CD4-positive, alpha-beta T cell treated with Interleukin-6 for 4 hours (primary cell): ENCODE results near the gene AP4M1.
A peak's percentile ranks its signal among the peaks of the same experiment; 100 is the strongest.
"Not testable (repeated sequence)": the region's sequence is repeated elsewhere in the genome, so short reads cannot be mapped to it uniquely, and the experiment has no call there.

Experiments used
- DNase-seq: peaks from one replicate; pipeline ENCODE4 v3.0.0-alpha.2; 2020; ENCODE audit warnings: mixed read lengths

Gene AP4M1

DNA sequence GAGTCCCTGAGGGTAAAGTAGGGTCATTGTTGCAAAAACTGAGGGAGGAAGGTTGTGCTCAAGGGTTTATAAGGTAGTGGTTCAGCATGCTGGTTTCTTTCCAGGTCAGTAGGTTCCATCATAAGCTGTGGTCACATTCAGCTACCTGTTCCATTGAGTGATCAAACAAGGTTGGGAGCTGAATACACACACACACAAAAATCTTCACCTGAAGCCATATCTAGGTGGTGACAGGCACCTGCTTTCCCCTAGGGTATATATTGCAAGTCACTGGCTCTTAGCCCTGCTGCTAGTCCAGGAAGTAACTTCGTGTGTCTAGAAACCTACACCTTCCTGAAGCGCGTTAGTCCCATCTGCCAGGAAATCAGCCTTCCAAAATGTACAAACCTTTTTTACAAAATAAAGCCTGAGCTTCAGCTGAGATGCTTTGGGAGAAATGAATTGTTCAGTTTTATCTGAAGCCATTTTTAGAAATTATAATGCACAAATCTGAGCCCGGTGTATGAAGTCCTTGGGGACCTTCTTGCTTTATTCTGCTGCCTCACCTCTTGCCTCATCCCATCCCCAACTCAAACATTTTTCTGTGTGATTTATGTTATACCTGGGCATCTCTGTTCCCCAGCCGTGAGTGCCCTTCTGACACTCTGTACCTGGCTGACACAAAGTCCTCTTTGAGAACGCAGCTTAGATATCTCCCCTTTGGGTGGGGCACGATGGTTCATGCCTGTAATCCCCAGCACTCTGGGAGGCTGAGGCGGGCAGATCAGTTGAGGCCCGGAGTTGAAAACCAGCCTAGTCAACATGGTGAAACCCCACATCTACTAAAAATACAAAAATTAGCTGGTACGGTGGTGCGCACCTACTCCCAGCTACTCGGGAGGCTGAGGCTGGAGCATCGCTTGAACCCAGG lies 36.7 kb downstream of the AP4M1 start:
- DNase-seq = peak; percentile 32

DNA sequence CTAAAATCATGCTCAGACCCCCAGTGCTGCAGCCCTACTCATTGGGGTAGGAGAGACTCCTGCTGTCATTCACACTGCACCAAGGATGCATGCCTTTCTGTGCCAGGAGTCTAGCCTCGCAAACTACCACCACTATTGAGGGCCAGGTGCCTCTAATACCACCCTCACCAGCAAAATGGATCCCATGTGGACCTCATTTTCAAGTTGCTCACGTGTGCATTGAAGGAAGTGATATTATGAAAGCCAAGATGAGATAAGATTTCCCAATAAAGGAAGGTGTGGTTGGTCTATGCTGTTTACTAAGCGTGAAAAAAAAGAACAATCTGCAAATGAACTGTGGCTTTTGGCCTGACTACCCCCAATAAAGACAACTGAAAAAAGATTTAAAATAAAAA lies 40.1 kb downstream of the AP4M1 start:
- DNase-seq = no peak

DNA sequence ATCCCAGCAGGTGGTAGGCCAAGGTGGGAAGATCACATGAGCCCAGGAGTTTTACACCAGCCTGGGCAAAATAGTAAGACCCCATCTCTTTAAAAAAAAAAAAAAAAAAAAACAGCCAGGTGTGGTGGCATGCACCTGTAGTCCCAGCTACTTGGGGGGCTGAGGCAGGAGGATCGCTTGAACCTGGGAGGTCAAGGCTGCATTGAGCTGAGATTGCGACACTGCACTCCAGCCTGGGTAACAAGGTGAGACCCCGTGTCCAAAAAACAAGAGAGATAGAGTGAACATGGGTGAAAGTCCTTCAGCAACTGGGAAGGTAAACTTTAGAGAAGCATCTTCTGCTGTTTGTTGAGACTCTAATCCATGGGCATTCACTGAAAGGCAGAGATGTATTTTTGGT lies 41.0 kb downstream of the AP4M1 start:
- no peak for DNase-seq

DNA sequence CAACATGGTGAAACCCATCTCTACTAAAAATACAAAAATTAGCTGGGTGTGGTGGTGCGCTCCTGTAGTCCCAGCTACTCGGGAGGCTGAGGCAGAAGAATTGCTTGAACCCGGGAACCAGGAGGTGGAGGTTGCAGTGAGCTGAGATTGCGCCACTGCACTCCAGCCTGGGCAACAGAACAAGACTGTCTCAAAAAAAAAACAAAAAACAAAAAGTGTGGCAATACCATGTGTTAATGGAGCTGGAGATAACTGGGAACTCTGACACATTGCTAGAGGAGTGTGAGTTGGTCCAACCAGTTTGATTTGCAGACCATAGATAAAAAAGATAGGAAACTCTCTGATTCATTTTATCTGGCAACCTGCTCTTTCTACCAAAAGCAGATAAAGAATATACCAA lies 44.9 kb downstream of the AP4M1 start:
- DNase-seq = not testable (repeated sequence)

DNA sequence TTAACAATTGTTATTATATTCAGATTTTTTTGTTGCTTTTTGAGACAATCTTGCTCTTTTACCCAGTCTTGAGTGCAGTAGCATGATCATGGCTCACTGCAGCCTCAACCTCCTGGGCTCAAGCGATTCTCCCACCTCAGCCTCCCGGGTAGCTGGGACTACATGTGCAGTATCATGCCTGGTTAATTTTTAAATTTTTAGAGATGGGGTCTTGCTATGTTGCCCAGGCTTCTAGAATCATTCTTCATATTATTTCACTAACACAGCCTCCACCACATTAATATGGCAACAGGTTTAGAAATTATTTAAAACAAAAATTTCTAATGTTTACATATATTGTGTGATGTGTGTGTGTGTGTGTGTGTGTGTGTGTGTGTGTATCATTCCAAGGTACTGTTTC lies 45.8 kb downstream of the AP4M1 start:
- DNase-seq = no peak

DNA sequence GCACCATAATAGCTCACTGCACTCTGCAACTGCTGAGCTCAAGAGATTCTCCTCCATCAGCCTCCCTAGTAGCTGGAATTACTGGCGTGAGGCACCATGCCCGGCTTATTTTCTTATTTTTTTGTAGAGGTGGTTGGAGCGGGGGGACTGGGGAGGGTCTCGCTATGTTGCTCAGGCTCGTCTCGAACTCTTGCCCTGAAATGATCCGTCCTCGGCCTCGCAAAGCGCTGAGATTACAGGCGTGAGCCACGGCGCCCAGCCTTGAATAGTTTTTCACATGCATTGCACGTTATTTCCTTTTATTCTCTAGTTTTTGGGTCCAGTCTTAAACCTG lies 46.7 kb downstream of the AP4M1 start:
- no peak for DNase-seq

DNA sequence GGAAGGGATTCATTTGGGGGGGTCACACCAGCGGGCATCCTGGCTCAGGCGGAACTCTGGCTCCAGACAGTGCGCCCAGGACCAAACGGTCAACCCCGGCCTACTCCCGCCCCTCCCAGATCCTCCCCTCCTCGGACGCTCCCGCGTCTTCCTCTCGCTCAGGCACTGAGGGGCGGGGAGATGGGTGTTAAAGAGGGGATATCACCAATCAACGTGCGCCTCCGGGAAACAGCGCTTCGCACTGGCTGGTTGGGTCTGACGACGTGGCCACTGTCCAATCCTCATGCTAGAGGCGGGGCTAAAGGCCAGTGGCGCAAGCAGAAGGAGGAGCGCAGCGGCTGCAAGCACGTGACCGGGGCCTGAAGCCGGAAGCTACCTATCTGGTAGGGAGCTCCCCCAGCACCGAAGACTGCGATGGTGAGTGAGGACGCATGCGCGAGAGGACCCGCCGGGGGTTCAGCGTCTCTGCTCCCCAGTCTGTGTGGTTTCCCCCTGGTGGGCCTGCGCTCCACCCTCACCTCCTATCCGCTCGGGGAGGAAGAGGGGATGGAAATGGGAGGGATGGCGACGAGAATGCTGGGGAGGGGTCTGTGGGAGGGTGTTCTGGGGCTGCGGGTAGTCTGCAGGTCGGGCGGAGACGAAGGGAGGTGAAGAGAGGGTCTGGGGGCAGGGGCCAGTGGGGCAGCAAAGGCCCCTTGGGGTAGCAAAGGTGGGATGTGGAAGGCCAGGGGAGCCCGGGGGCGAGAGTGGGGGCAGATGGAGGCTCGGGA lies 47.3 kb downstream of the AP4M1 start, which contains the start of gene LAMTOR4:
TSS of gene LAMTOR4 (plus strand) at position 360 of the 770 bp plus-strand sequence. CDS start at position 415, 55 bp downstream.
- DNase-seq = peak; percentile 98

DNA sequence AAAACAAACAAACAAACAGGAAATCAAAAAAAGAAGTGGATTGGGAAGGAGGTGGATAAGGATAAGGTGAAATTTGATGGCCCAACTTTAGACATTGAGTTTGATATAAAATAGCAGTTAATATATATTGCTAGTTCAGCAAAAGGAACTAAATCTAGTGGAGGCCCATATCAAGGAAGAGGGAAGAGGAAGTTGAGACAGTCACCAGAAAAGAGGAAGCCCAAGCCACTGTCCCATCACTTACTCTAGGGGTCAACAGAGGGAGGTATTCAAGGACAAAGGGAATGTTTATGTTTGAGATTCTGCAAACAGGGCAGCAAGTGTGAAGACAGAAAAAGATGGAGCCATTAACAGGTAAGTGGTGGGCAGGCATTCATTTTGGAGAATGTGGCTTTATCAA lies 51.0 kb downstream of the AP4M1 start:
- DNase-seq = no peak

DNA sequence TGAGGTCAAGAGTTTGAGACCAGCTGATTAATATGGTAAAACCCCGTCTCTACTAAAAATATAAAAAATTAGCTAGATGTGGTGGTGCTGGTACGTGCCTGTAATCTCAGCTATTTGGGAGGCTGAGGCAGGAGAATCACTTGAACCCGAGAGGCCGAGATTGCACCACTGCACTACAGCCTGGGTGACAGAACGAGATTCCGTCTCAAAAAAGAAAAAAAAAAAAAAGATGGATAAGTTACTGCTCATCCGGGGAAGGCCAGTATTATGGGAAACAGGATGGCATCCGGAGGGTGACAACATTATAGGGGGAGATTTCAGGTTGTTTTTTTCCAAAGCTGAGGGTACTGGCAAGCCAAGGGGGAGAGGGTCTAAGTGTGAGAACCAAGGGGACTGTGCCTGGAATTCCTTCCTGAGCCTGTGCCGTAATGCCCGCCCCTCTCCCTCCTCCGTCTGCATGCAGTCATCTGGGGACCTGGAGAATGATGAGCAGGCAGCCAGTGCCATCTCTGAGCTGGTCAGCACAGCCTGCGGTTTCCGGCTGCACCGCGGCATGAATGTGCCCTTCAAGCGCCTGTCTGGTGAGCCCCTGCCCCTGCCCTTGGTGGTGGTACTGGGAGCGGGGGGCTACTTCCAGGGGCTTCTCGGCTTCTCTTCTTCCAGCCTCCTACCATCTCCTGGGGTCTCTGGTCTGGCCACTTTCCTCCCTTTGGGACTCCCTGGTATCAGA lies 51.7 kb downstream of the AP4M1 start:
- no peak for DNase-seq

DNA sequence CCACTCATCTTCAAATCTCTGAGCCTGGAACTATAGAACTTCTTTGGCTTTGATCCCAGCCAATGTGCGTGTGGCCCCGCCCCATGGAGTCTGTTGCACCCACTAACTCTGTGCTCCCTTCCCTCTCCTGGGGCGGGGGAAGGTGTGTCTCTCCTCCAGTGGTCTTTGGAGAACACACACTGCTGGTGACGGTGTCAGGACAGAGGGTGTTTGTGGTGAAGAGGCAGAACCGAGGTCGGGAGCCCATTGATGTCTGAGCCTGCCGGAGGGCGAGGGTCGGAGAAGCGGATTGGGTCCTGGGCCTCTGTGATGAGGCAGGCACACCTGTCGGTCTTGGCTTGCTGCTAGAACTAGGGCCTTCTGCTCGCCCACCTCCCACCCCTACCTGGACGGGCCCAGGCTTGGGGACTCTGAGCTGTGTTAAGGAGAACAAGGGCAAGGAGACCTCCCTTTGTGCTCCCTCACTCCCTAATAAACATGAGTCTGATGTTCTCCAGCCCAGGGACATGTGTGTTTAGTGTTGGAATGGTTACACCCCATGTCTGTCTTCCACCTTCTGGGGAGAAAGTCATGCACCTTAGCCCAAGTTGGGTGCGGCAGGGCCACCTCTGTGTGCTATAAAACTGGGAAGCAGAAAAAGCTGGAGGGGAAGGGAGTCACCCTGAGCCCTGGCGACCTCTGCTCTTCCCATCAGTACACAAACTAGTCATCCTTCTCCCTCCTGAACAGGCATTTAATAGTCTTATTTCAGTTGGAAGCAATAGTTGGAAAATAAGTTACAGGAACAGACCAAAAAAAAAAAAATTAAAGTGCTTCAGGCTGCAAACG lies 52.5 kb downstream of the AP4M1 start:
- DNase-seq = no peak

DNA sequence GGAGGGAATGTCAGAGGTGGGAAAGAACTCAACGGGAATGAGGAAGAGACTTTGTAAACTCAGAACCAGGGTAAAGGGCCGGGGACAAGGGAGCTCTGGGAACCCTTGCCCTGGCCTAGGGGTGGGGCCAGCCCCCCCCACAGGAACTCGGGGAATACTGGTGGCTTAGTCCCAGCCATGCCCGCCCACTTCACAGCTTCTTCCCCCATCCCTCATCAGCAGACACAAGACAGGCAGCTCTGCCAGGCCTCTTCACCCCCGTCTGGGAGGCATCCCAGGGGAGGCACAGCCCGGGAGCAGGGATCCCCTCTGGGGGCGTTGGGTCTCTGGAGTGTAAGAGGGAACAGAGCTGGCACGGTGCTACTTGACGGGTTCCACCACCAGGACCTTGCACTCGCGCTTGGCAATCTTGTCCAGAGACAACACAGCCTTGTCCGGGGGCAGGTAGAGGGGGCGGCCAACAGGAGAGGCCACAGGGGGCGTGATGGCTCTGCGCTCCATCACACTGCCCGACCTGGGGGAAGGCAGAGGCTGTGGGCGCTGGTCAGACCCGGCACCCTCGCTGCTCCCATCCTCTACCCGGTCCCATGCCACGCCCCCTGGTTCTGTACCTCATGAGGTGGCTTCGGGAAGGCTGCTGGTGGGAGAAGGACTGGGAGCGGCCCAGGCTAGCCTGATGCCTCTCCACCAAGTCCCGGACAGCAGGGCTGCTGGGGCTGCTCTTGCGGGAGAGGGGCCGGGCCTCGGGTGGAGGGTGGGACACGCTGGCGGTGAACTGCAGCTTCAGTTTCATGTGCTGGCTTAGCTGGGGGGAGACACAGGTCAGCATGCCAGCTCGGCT lies 53.4 kb downstream of the AP4M1 start:
- no peak for DNase-seq

DNA sequence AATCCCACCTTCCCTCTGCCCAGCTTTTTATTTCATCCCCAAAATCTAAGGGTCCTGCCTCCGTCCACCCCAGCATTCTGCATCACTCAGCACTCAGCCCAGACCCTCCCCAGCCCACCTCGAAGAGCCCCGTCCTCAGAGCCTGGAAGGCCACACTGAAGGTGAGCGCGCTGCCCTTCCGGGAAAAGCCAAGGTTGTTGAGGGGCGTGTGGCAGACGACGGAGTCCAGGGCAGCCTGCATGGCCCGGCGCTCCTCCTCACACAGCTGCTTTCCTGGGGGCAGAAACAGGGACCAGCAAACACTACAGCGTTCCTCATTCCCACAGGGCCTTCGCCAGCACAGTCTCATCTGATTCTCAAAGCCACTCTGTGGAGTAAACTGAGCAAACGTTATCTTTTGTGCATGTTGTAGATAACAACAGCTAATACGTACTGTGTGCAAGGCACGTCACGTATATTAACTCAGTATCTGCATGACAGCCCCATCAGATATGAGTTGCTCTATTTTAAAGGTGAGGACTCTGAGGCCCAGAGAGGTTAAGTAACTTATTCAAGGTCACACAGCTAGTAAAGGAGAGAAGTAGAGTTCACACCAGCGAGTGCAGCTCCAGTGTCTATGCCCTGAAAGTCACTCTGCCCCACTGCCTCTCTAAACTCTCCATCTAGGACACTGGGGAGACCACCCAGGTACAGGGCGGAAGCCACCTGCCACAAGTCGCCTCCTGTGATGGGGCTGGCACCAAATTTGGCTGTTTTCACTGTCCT lies 54.3 kb downstream of the AP4M1 start:
- no peak for DNase-seq

DNA sequence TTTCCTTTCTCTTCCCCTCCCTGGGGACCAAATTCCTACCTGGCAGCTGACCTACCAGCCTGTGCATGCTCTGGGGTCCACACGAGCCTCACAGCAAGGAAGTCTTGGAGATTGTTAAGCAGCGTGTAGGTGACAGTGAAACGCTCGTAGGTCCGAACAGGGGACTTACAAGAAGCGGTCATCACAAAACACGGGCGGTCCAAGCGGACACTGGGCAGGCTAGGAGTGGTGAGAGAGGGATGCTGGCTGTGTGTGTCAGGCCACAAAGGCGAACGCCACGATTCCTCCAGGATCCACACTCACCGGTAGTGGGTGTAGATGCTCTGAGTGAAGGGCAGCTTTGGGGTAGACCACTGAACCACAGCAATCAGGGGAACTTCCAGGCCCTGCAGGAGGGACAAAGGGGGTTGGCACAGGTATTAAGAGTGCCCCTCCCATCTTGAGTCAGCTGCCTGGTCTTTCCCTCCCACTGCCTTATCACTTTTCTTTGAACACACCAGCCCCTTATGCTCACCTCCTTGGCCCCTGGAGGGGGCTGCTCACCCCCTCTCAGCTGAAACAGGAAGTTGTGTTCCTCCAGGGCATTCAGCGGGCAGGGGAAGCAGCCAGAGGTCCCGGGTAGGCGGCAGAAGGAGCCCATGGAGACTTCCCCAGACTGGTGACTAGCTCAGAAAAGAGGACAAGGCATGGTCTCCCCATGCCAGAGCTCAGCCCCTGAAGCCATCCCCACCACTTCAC lies 55.1 kb downstream of the AP4M1 start:
- DNase-seq = no peak

DNA sequence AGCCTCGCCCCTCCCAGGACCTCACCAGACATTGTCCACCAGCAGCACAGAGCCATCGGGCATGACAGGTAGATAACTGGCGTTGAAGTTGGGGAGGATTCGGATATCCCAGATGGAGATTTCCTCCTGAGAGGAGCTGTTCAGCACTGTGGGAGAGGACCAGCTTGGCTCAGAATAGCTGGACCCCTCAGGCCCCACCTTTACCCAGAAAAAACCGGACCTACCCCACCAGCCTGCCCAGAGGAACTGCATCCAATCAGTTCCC lies 55.6 kb downstream of the AP4M1 start:
- no peak for DNase-seq

DNA sequence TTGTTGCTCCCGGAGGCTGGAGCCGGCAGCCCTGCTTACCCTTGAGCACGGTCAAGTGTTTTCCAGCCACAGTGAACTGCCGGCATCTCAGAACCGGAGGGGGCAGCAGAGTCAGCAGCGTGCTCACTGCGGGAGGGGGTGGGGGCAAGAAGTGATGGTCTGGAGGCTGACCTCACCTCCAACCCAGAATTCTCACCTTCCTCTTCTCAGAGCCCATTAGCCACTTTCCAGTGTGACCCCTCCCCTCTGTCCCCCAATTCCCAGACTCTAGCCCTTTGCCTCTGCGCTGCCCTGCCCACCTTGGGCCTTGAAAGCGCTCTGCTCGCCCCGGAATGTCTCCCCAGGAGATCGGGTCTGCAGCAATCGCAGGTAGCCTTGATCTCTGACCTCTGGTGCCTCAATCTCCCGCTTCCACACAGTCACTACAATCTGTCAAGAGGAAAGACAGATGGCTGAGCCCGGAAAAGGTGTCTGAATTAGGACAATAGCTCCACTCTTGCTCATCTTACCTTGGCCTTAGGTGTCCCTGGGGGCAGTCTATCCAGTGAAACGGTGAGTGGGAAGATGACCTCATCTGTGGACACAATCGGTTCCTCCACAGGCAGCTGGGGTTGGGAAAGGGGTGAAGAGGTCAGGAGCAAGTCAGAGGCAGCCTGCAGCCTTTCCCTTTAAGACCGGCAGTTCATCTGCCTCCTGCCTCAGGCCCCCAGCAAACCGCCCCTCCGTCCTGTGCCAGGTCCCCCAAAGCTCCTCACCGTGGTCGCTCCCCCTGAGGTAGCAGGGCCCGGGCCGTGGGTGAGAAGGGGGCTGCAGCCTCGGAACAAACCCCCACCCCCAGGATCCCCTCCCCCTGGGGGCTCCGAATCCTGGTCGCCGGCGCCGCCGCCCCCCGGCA lies 56.1 kb downstream of the AP4M1 start:
- no peak for DNase-seq
